Right ventricle myocardium superior (tissue), 1 donor: Measurements from ENCODE around the gene GRM2. TPM values are rescaled to one million over a fixed set of nuclear protein-coding genes. Genes with fewer than 3 reads are reported as not detected.

Experiments
- ATAC-seq: fragments of 200-7000 bp; cut with Tn5 transposase; one replicate; pipeline ENCODE4 v1.9.1; 2020; ENCODE audit warnings: mild to moderate bottlenecking; ENCODE audit not compliant: poor library complexity
- DNase-seq: peaks from one replicate; pipeline ENCODE4 v3.0.0-alpha.2; 2020
- intact Hi-C: fragments of 100-400 bp; cut with DNase I; formaldehyde crosslinking; loops from one replicate; pipeline ENCODE4 v1.11.2; 2022
- total RNA-seq: library from RNA; stranded (reverse); fragmentation: NEBNext Ultra II Directional; extraction: Animal tissue kit (Norgen Biotek cat#: 25700); gene quantifications from one replicate; pipeline ENCODE4 v1.2.1, GENCODE V29; 2021
- donor health status: DM: no; HTN: yes; CAD: no; lungs with severe emphysema.

GRM2 gene
- total RNA-seq, 1 donor from 2014 or later, result 0.08 TPM

- ATAC-seq, result no peak
- intact Hi-C loops, result no loop called here
- DNase-seq, result no peak
Measured at GRCh38 chr3:51678641-51679040, 28.2 kb upstream of the GRM2 start.

- intact Hi-C loops, result no loop called here
- ATAC-seq (no peak), DNase-seq (no peak)
Measured at GRCh38 chr3:51679318-51679717, 27.6 kb upstream of the GRM2 start.

- no peak for DNase-seq
- no peak for ATAC-seq
- intact Hi-C loops, result loop anchor here (10.0 kb wide), 1 partner anchor 295 kb away; the partner anchor contains the start of gene MANF
Measured at GRCh38 chr3:51679777-51680176, 27.1 kb upstream of the GRM2 start.

- DNase-seq, result no peak
Measured at GRCh38 chr3:51680196-51680595, 26.7 kb upstream of the GRM2 start.

GRCh38 chr3:51680663-51681230 lies 26.1 kb upstream of the GRM2 start:
- no peak for ATAC-seq
- DNase-seq, result no peak
- intact Hi-C loops, result loop anchor here (10.0 kb wide), 1 partner anchor 296 kb away; the partner anchor contains the start of gene MANF

More at GRCh38 chr3:51680196-51680595, 26.7 kb upstream of the GRM2 start:
- intact Hi-C loops, result loop anchor here (10.0 kb wide), 1 partner anchor 295 kb away; the partner anchor contains the start of gene MANF
- no peak for ATAC-seq

GRCh38 chr3:51681453-51681852 lies 25.4 kb upstream of the GRM2 start:
- intact Hi-C loops, result loop anchor here (10.0 kb wide), 1 partner anchor 297 kb away; the partner anchor contains the start of gene MANF
- DNase-seq, result peak; percentile 62
- ATAC-seq, result peak; percentile 60

- ATAC-seq (peak; percentile 85), DNase-seq (peak; percentile 59)
- intact Hi-C loops, result loop anchor here (10.0 kb wide), 1 partner anchor 297 kb away; the partner anchor contains the start of gene MANF
Measured at GRCh38 chr3:51682079-51682478, 24.8 kb upstream of the GRM2 start.

- intact Hi-C loops, result loop anchor here (10.0 kb wide), 1 partner anchor 298 kb away; the partner anchor contains the start of gene MANF
- ATAC-seq, result no peak
- no peak for DNase-seq
Measured at GRCh38 chr3:51682526-51682925, 24.3 kb upstream of the GRM2 start.

GRCh38 chr3:51683566-51683965 lies 23.3 kb upstream of the GRM2 start:
- DNase-seq (no peak), ATAC-seq (no peak)
- intact Hi-C loops, result loop anchor here (10.0 kb wide), 1 partner anchor 299 kb away; the partner anchor contains the start of gene MANF

GRCh38 chr3:51684971-51685751 lies 21.7 kb upstream of the GRM2 start:
- no peak for DNase-seq
- intact Hi-C loops, result loop anchor here (10.0 kb wide), 1 partner anchor 300 kb away; the partner anchor contains the start of gene MANF
- no peak for ATAC-seq

- ATAC-seq, result no peak
- intact Hi-C loops, result loop anchor here (10.0 kb wide), 1 partner anchor 301 kb away; the partner anchor contains the start of gene MANF
- no peak for DNase-seq
Measured at GRCh38 chr3:51686056-51686455, 20.8 kb upstream of the GRM2 start.

- DNase-seq (peak; percentile 80), ATAC-seq (peak; percentile 39)
- intact Hi-C loops, result loop anchor here (10.0 kb wide), 1 partner anchor 302 kb away; the partner anchor contains the start of gene MANF
Measured at GRCh38 chr3:51686512-51687215, 20.2 kb upstream of the GRM2 start.

- peak; percentile 71 for ATAC-seq
- intact Hi-C loops, result loop anchor here (10.0 kb wide), 1 partner anchor 303 kb away; the partner anchor contains the start of gene MANF
- peak; percentile 68 for DNase-seq
Measured at GRCh38 chr3:51687431-51688205, 19.2 kb upstream of the GRM2 start.

GRCh38 chr3:51688206-51688600 lies 18.7 kb upstream of the GRM2 start:
- no peak for ATAC-seq
- no peak for DNase-seq
- intact Hi-C loops, result loop anchor here (10.0 kb wide), 1 partner anchor 303 kb away; the partner anchor contains the start of gene MANF

GRCh38 chr3:51691021-51691420 lies 15.8 kb upstream of the GRM2 start:
- ATAC-seq (peak; percentile 34), DNase-seq (no peak)
- intact Hi-C loops, result no loop called here

GRCh38 chr3:51691949-51692348 lies 14.9 kb upstream of the GRM2 start:
- no peak for ATAC-seq
- intact Hi-C loops, result no loop called here
- DNase-seq, result no peak

- ATAC-seq (no peak), DNase-seq (no peak)
Measured at GRCh38 chr3:51692980-51693395, 13.9 kb upstream of the GRM2 start.

GRCh38 chr3:51696954-51697353 lies 9.9 kb upstream of the GRM2 start:
- intact Hi-C loops, result no loop called here
- no peak for DNase-seq
- ATAC-seq, result no peak

More at GRCh38 chr3:51692980-51693395, 13.9 kb upstream of the GRM2 start:
- intact Hi-C loops, result no loop called here
